IMR-90 (cell line): ENCODE measurements around the gene AP1S1. TPM values are rescaled to one million over a fixed set of nuclear protein-coding genes. Genes with fewer than 3 reads are reported as not detected.

Source experiments
- ATAC-seq: fragments of 200-7000 bp; cut with Tn5 transposase; 2 replicates; pipeline ENCODE4 v1.9.1; 2020; ENCODE audit warnings: low read depth, mild to moderate bottlenecking, moderate library complexity
- BruUV-seq: library from RNA; stranded (reverse); fragments of 400-500 nt; replicated peaks from 2 replicates; lab custom pipeline; 2021; lab: Mats Ljungman, UMichigan
- CTCF ChIA-PET: fragments of 300-600 bp; formaldehyde crosslinking; extraction: SDS; loops from one replicate; lab custom pipeline; 2021; ENCODE audit warnings: antibody characterized with exemption; lab: Yijun Ruan, JAX
- POLR2A ChIA-PET: fragments of 300-600 bp; sonication (Branson Sonifier 250); formaldehyde crosslinking; loops from one replicate; lab custom pipeline; 2022; ENCODE audit warnings: antibody characterized with exemption; ENCODE audit not compliant: unreplicated experiment; lab: Charles Lee
- DNase-seq: peaks from one replicate; pipeline ENCODE4 v3.0.0; 2013
- H2AFZ ChIP-seq: replicated peaks from 2 replicates; pipeline ENCODE3; 2013; ENCODE audit warnings: low read length, mild to moderate bottlenecking; ENCODE audit not compliant: poor library complexity
- H2AK5ac ChIP-seq: 2 replicates; pipeline ENCODE4 v1.6.1; 2013; ENCODE audit warnings: low read depth, low read length, inconsistent platforms
- H2AK9ac ChIP-seq: replicated peaks from 2 replicates; pipeline ENCODE3; 2013; ENCODE audit warnings: mild to moderate bottlenecking, low read depth, low read length, moderate library complexity; ENCODE audit not compliant: poor library complexity
- H2BK120ac ChIP-seq: 2 replicates; pipeline ENCODE4 v1.6.1; 2013; ENCODE audit warnings: low read depth, low read length, inconsistent platforms
- H2BK15ac ChIP-seq: 3 replicates; pipeline ENCODE4 v1.6.1; 2013; ENCODE audit warnings: low read depth, low read length, inconsistent platforms
- H2BK20ac ChIP-seq: 2 replicates; pipeline ENCODE4 v1.6.1; 2013; ENCODE audit warnings: low read depth, mild to moderate bottlenecking, inconsistent platforms, low read length, moderate library complexity
- H2BK5ac ChIP-seq: 2 replicates; pipeline ENCODE4 v1.6.1; 2013; ENCODE audit warnings: mild to moderate bottlenecking, low read depth, low read length, inconsistent platforms; ENCODE audit not compliant: poor library complexity, severe bottlenecking
- H3K14ac ChIP-seq: replicated peaks from 2 replicates; pipeline ENCODE4 v1.6.1; 2013; ENCODE audit warnings: low read depth, low read length, inconsistent platforms
- H3K18ac ChIP-seq: 2 replicates; pipeline ENCODE4 v1.6.1; 2013; ENCODE audit warnings: low read depth, low read length, control low read depth
- H3K23ac ChIP-seq: 2 replicates; pipeline ENCODE4 v1.6.1; 2013; ENCODE audit warnings: low read depth, low read length, inconsistent platforms
- H3K27ac ChIP-seq: 2 replicates; pipeline ENCODE4 v1.5.1; 2013; ENCODE audit warnings: mild to moderate bottlenecking, control low read depth, low read length; ENCODE audit not compliant: insufficient read depth
- H3K27me3 ChIP-seq: 2 replicates; pipeline ENCODE4 v1.6.1; 2013; ENCODE audit warnings: low read length; ENCODE audit not compliant: control insufficient read depth, insufficient read depth
- H3K36me3 ChIP-seq: 2 replicates; pipeline ENCODE4 v1.6.1; 2013; ENCODE audit warnings: low read length, mixed read lengths; ENCODE audit not compliant: control insufficient read depth, insufficient read depth
- H3K4ac ChIP-seq: 2 replicates; pipeline ENCODE4 v1.6.1; 2013; ENCODE audit warnings: low read depth, low read length, inconsistent platforms
- H3K4me1 ChIP-seq: 2 replicates; pipeline ENCODE4 v1.6.1; 2013; ENCODE audit warnings: low read length, mixed read lengths; ENCODE audit not compliant: control insufficient read depth, insufficient read depth
- H3K4me2 ChIP-seq: 2 replicates; pipeline ENCODE4 v1.6.1; 2013; ENCODE audit warnings: low read depth, mild to moderate bottlenecking, control low read depth, low read length, moderate library complexity
- H3K4me3 ChIP-seq: 2 replicates; pipeline ENCODE4 v1.5.1; 2013; ENCODE audit warnings: low read depth, mild to moderate bottlenecking, control low read depth, low read length, moderate library complexity; ENCODE audit not compliant: insufficient read depth
- H3K56ac ChIP-seq: 2 replicates; pipeline ENCODE4 v1.6.1; 2013; ENCODE audit warnings: low read length, inconsistent platforms; ENCODE audit not compliant: insufficient read depth; ENCODE audit errors: extremely low read depth
- H3K79me1 ChIP-seq, 2 experiments: 2 replicates each; pipeline ENCODE4 v1.6.1; 2013; ENCODE audit warnings: low read length in 2 of 2, inconsistent platforms in 1 of 2, low read depth in 1 of 2
- H3K9ac ChIP-seq: 2 replicates; pipeline ENCODE4 v1.6.1; 2013; ENCODE audit warnings: low read depth, low read length, control low read depth
- H3K9me1 ChIP-seq: 2 replicates; pipeline ENCODE4 v1.6.1; 2013; ENCODE audit warnings: low read length, inconsistent platforms; ENCODE audit not compliant: insufficient read depth
- H3K9me3 ChIP-seq: 2 replicates; pipeline ENCODE4 v1.6.1; 2013; ENCODE audit warnings: low read length; ENCODE audit not compliant: control insufficient read depth, insufficient read depth
- H4K20me1 ChIP-seq: 2 replicates; pipeline ENCODE4 v1.6.1; 2013; ENCODE audit warnings: low read length, inconsistent platforms; ENCODE audit not compliant: insufficient read depth
- H4K5ac ChIP-seq: 2 replicates; pipeline ENCODE4 v1.6.1; 2013; ENCODE audit warnings: mild to moderate bottlenecking, low read depth, low read length, control low read depth
- H4K8ac ChIP-seq, 2 experiments: 2 replicates each; pipeline ENCODE4 v1.6.1; 2013; ENCODE audit warnings: low read depth in 2 of 2, low read length in 2 of 2, control low read depth in 1 of 2, inconsistent platforms in 1 of 2
- H4K91ac ChIP-seq: 2 replicates; pipeline ENCODE4 v1.6.1; 2013; ENCODE audit warnings: low read depth, low read length, inconsistent platforms; ENCODE audit not compliant: insufficient read depth
- BHLHE40 ChIP-seq: fragments of 150-350 bp; IDR thresholded peaks from 2 replicates; pipeline ENCODE4 v1.6.1; 2016; ENCODE audit warnings: mild to moderate bottlenecking, low read depth, low read length
- CEBPB ChIP-seq: IDR thresholded peaks from 2 replicates; pipeline ENCODE4 v1.6.1; 2012; ENCODE audit warnings: low read depth, low read length, improper control_type of control experiment
- CTCF ChIP-seq: conservative IDR thresholded peaks from 2 replicates; pipeline ENCODE4 v1.5.1; 2012; ENCODE audit warnings: mild to moderate bottlenecking, low read depth, low read length, improper control_type of control experiment
- FOS ChIP-seq: fragments of 150-350 bp; IDR thresholded peaks from 2 replicates; pipeline ENCODE4 v1.6.1; 2016; ENCODE audit warnings: low read depth, low read length
- POLR2A ChIP-seq: IDR thresholded peaks from 2 replicates; pipeline ENCODE4 v1.6.1; 2012; ENCODE audit warnings: mild to moderate bottlenecking, low read depth, low read length
- WGBS, 2 experiments: methylation state at CpG; one replicate each; pipeline versions ENCODE4 v1.1.5 to v1.1.7; 2013; ENCODE audit warnings: missing lambda C conversion rate in 2 of 2; ENCODE audit not compliant: insufficient read length in 1 of 2; ENCODE audit errors: extremely low coverage in 2 of 2; 5-methylcytosine and 5-hydroxymethylcytosine counted together
- dilution Hi-C: fragments of 300-500 bp; cut with HindIII; formaldehyde crosslinking; loops from one replicate; pipeline ENCODE4 v1.14.3; 2018; ENCODE audit warnings: low sequenced_read_pairs; ENCODE audit not compliant: unreplicated experiment
- in situ Hi-C: fragments of 300-500 bp; cut with MboI; formaldehyde crosslinking; loops from 3 replicates; pipeline ENCODE4 v1.14.3; 2019; ENCODE audit warnings: low sequenced_read_pairs, inconsistent platforms, mixed read lengths
- intact Hi-C: fragments of 100-400 bp; cut with micrococcal nuclease; formaldehyde crosslinking; loops from 2 replicates; pipeline ENCODE4 v1.10.0; 2022
- polyA plus RNA-seq, 3 experiments: library from polyadenylated mRNA; depleted of rRNA; stranded (reverse); fragments of >200 nt; gene quantifications; 2 replicates each; pipeline ENCODE4 v1.2.3, GENCODE V29; 2012; ENCODE audit warnings: low replicate concordance in 1 of 3
- total RNA-seq: library from RNA; depleted of rRNA; stranded (reverse); fragments of >200 nt; gene quantifications from 2 replicates; pipeline ENCODE4 v1.2.3, GENCODE V29; 2012

AP1S1 gene
- total and polyA plus RNA-seq, 2 of the 4 experiments (the other 2 are of a cell fraction), result 187 to 295 TPM

DNA sequence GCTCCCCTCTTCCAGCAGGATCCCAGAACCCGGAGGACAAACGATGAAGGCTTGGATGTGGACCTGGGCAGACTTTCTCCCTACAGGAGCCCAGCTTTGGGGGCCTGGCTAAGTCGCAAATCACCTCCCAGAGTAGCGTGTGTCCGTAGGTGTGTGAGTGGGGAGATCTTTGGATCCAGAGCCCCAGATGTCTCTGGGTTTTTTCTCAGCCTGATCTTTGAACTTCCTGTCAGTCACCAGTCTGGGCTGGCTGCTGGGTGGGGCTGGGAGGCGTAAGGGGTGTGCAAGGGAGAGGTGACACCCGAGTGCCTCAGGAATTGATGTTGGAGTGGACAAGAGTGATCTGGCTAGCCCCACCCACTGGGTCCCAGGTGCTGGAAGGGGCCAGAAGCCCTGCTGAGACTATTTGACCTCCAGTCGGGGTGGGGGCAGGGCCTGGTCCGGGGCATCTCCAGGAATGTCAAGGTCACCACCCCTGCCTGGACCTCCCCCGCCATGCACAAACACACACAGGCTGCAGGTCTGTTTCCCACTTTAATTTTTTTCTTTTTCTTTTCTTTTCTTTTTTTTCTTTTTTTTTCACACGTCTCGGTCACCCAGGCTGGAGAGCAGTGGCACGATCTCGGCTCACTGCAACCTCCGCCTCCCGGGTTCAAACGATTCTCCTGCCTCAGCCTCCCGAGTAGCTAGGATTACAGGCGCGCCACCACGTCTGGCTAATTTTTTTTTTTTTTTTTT, 46.8 kb downstream of the AP1S1 start, which contains the start of gene MOGAT3:
Gene MOGAT3 (minus strand): TSS at position 175 of the 738 bp plus-strand sequence. CDS start 182 bp downstream, outside the sequence.
- WGBS, 2 experiments, result 40% methylated on average over 5 of the region's 21 CpGs; no CpG with 5 or more reads in 1 of the 2 experiments
- BruUV-seq, result no TSS peak
- H3K27ac ChIP-seq, result no peak within 1 kb of the TSS
- ATAC-seq (no peak), DNase-seq (no peak)
- no peak within 1 kb of the TSS for H2AK5ac ChIP-seq
- in situ Hi-C loops, result no loop called here
- no peaks in the 10 kb centered on the region for H3K4me1 ChIP-seq
- H4K91ac ChIP-seq, result no peak within 1 kb of the TSS
- no peak within 1 kb of the TSS for H2BK20ac ChIP-seq
- CTCF ChIA-PET, result no interaction called here
- H2AFZ ChIP-seq, result peak within 1 kb of the TSS; percentile 78
- intact Hi-C loops, result no loop called here
- dilution Hi-C loops, result no loop called here
- H2BK5ac ChIP-seq, result no peak within 1 kb of the TSS
- TF ChIP-seq POLR2A (no peak), CEBPB (no peak), BHLHE40 (no peak), CTCF (no peak), FOS (no peak)
- H3K36me3 ChIP-seq, result peaks cover 4% of the 10 kb centered on the region; the same call in 1 of the 2 replicates
- H3K9me3 ChIP-seq, result 0 out of 2 replicates have a peak, but pooled peaks cover 2% of the 10 kb centered on the region
- no peak within 1 kb of the TSS for H4K5ac ChIP-seq
- H3K9me1 ChIP-seq, result no peaks in the 10 kb centered on the region
- H2BK120ac ChIP-seq, result no peak within 1 kb of the TSS
- peak within 1 kb of the TSS; percentile 42 for H2AK9ac ChIP-seq
- H3K9ac ChIP-seq, result no peak within 1 kb of the TSS
- H2BK15ac ChIP-seq, result no peak within 1 kb of the TSS
- H4K8ac ChIP-seq, result no peak within 1 kb of the TSS
- H3K23ac ChIP-seq, result no peak within 1 kb of the TSS
- no peak within 1 kb of the TSS for H3K18ac ChIP-seq
- no peak within 1 kb of the TSS for H3K4ac ChIP-seq
- peak within 1 kb of the TSS; percentile 44; the same call in 1 of the 2 replicates for H3K4me2 ChIP-seq
- H3K56ac ChIP-seq, result no peak within 1 kb of the TSS
- H3K27me3 ChIP-seq, result peaks cover 44% of the 10 kb centered on the region
- H4K20me1 ChIP-seq, result no peaks in the 10 kb centered on the region
- H3K4me3 ChIP-seq, result no peak within 1 kb of the TSS
- H3K14ac ChIP-seq, result no peak within 1 kb of the TSS
- POLR2A ChIA-PET, result no interaction called here
- no peaks in the 10 kb centered on the region for H3K79me1 ChIP-seq
